ENCODE data around the gene SLC24A4. TPM values are rescaled to one million over a fixed set of nuclear protein-coding genes. Genes with fewer than 3 reads are reported as not detected.

Gene SLC24A4
- total RNA-seq, 1 experiment from 2014 or later = not detected

DNA sequence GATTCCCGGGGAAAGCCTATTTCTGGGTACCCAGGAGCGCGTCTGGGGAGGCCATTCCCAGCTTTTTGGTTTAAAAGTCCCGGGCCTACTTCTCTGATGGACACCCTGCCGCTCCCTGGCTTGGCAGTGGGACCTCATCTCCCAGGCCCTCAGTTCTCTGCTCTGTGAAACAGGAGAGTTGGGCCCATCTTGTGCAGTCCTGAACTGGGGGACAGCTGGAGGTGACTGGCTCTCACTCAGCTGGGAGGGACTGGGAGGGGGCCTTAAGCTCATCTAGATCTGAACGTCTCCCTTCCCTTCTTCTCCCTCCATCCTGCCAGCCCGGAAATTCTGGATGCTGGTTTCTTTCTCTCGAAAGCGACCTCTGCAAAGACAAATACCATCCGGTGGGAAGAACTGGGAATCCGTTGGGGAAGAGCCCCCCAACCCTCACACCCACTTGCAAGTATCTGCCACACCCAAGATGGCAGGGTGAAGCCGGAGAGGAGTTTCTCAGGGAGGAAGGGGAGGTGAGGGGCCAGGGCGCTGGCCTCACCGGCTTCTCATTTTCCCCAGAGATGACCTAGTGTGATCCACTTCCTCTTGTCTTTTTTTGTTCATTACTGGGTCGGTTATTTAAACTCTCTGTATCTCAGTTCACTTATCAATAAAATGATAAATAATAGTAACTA lies 192.0 kb downstream of the SLC24A4 start:
- Histone ChIP-seq H3K36me3 (ENCODE audit: low read depth, low read length) (no peaks in the 10 kb centered on the region), H3K4me3 (ENCODE audit: low read length) (peak overlapping the region; percentile 69; the same call in 1 of the 2 replicates), H2AFZ (ENCODE audit: low read length) (no peak overlapping the region), H3K4me1 (ENCODE audit: insufficient read depth, low read length) (peaks cover 30% of the 10 kb centered on the region), H3K9me2 (replicated peaks; ENCODE audit: low read length) (no peaks in the 10 kb centered on the region), H3K4me2 (ENCODE audit: low read length) (peak overlapping the region; percentile 83), H3K27ac (ENCODE audit: low read length) (no peak overlapping the region), H3K79me2 (ENCODE audit: low read length) (peaks cover 35% of the 10 kb centered on the region), H4K20me1 (ENCODE audit: low read length) (no peaks in the 10 kb centered on the region), H3K27me3 (ENCODE audit: low read length) (no peaks in the 10 kb centered on the region), H3F3A (ENCODE audit: low read length, unreplicated experiment) (no peaks in the 10 kb centered on the region), H3K9me3 (ENCODE audit: low read length) (no peaks in the 10 kb centered on the region), H3K9ac (ENCODE audit: low read length) (no peak overlapping the region)
- TF ChIP-seq EZH2phosphoT487 (IDR thresholded peaks at IDR 0.05; ENCODE audit: borderline replicate concordance, low read length) = no peak
- TF ChIP-seq, protein P1, sequence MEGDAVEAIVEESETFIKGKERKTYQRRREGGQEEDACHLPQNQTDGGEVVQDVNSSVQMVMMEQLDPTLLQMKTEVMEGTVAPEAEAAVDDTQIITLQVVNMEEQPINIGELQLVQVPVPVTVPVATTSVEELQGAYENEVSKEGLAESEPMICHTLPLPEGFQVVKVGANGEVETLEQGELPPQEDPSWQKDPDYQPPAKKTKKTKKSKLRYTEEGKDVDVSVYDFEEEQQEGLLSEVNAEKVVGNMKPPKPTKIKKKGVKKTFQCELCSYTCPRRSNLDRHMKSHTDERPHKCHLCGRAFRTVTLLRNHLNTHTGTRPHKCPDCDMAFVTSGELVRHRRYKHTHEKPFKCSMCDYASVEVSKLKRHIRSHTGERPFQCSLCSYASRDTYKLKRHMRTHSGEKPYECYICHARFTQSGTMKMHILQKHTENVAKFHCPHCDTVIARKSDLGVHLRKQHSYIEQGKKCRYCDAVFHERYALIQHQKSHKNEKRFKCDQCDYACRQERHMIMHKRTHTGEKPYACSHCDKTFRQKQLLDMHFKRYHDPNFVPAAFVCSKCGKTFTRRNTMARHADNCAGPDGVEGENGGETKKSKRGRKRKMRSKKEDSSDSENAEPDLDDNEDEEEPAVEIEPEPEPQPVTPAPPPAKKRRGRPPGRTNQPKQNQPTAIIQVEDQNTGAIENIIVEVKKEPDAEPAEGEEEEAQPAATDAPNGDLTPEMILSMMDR (conservative IDR thresholded peaks at IDR 0.05; ENCODE audit: low read depth, low read length) = no peak
- TF ChIP-seq EZH2 (IDR thresholded peaks at IDR 0.05; ENCODE audit: low read length, unreplicated experiment) = no peak
- no TSS peak for BruUV-seq (replicated peaks)
- ChIA-PET POLR2A (ENCODE audit: unreplicated experiment) (no interaction called here), CTCF (no interaction called here)
- DNase-seq = no peak
- intact Hi-C loops (cut with micrococcal nuclease) = no loop called here
- ATAC-seq = no peak

DNA sequence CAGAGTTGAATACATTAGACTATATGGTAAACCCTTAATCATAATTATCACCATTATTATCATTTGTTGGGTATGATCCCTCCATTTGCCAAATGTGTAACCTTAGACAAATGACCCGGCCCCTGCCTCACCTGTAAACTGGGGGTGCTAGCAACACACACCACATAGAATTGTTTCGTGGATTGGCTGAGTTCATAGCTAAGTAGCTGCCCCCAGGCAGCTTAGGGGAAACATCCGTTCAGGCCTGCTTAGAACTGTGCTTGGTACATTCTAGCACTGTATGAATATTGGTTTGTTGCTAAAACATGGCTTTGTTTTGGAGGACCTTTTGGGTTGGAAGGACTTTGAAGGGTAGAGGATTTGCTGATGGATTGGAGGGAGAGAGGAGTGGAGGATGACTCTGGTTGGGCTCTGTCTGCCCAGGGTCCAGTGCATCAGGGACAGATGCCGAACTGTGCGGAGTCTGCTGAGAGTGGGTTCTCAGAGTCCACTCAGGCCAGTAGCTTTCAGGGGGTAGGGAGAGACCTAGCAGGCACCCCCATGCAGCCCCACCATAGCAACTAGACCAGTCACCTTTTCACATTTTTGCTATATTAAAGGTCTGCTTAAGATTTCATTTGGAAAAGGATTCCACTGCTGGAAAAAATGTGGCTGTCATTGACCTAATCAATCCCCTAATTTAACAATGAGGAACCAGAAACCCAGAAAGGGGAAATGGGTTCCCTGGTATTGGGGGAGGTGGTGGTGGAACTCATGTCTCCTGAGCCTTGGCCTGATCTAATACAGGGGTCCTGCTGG lies 192.8 kb downstream of the SLC24A4 start:
- H3K27ac ChIP-seq (ENCODE audit: low read length) = no peak overlapping the region
- H3F3A ChIP-seq (ENCODE audit: low read length, unreplicated experiment) = no peaks in the 10 kb centered on the region
- CTCF ChIA-PET = no interaction called here
- no peak overlapping the region for H3K4me3 ChIP-seq (ENCODE audit: low read length)
- no peak overlapping the region for H3K9ac ChIP-seq (ENCODE audit: low read length)
- H2AFZ ChIP-seq (ENCODE audit: low read length) = no peak overlapping the region
- no peaks in the 10 kb centered on the region for H3K9me2 ChIP-seq (replicated peaks; ENCODE audit: low read length)
- no peaks in the 10 kb centered on the region for H3K36me3 ChIP-seq (ENCODE audit: low read depth, low read length)
- H3K27me3 ChIP-seq (ENCODE audit: low read length) = no peaks in the 10 kb centered on the region
- ATAC-seq (no peak), DNase-seq (no peak)
- POLR2A ChIA-PET (ENCODE audit: unreplicated experiment) = no interaction called here
- intact Hi-C loops (cut with micrococcal nuclease) = no loop called here
- 0 out of 2 replicates have a peak overlapping the region, but pooled peaks have one; percentile 83 for H3K4me2 ChIP-seq (ENCODE audit: low read length)
- peaks cover 35% of the 10 kb centered on the region for H3K79me2 ChIP-seq (ENCODE audit: low read length)
- no peak for TF ChIP-seq EZH2 (IDR thresholded peaks at IDR 0.05; ENCODE audit: low read length, unreplicated experiment)
- no peak for TF ChIP-seq EZH2phosphoT487 (IDR thresholded peaks at IDR 0.05; ENCODE audit: borderline replicate concordance, low read length)
- TF ChIP-seq, protein P1 (conservative IDR thresholded peaks at IDR 0.05; ENCODE audit: low read depth, low read length) = no peak
- peaks cover 27% of the 10 kb centered on the region for H3K4me1 ChIP-seq (ENCODE audit: insufficient read depth, low read length)
- BruUV-seq (replicated peaks) = TSS peak; percentile 28
- no peaks in the 10 kb centered on the region for H3K9me3 ChIP-seq (ENCODE audit: low read length)
- no peaks in the 10 kb centered on the region for H4K20me1 ChIP-seq (ENCODE audit: low read length)
